Esophagus muscularis mucosa (tissue), 3 donors: ENCODE results near the gene SLC4A3.

ENCODE experiments used
- EP300 ChIP-seq: sonication (generic); formaldehyde crosslinking; IDR thresholded peaks from one replicate; pipeline ENCODE4 v1.6.1; 2017; ENCODE audit warnings: antibody characterized with exemption
- TF ChIP-seq, protein P1 (sequence below), 3 experiments: fragments of 200-600 bp in 2 of 3; fragments of 450-650 bp in 1 of 3; sonication (generic) in 2 of 3; IDR thresholded peaks; one replicate each; pipeline ENCODE4 v1.5.1; 2017 to 2019; ENCODE audit warnings: antibody characterized with exemption in 3 of 3, mild to moderate bottlenecking in 2 of 3, moderate library complexity in 1 of 3

DNA sequence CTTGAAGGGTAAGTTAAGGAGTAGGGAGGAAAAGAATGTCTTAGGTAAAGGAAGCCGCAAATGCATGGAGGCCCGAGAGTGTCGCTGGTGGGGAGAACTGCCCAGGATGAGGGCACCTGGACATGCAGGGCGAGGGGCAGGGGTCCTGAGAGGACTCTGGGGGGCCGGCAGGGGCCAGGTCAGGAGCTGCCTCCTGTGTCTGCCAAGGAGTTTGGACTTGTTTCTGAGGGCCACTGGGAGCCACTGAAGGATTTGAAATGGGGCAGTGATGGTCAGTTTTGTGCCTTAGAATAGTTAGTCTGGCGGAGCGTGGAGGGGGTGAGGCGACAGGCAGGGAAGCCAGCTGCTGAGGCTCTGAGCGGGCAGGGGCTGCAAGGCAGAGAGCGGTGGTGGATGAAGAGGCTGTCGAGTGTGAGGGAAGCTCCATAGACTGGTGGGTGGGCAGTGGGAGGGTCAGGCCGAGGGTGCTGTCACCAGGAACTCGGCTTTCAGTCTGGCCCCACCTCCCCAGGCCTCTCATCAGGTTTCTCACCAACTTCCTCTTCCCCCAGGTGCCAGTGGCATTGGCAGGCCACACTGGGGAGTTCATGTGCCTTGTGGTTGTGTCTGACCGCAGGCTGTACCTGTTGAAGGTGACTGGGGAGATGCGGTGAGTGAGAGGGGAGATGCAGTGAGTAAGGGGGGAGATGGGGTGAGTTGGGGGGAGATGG lies 14.7 kb upstream of the SLC4A3 start:
- no peak for TF ChIP-seq EP300
- TF ChIP-seq, protein P1, sequence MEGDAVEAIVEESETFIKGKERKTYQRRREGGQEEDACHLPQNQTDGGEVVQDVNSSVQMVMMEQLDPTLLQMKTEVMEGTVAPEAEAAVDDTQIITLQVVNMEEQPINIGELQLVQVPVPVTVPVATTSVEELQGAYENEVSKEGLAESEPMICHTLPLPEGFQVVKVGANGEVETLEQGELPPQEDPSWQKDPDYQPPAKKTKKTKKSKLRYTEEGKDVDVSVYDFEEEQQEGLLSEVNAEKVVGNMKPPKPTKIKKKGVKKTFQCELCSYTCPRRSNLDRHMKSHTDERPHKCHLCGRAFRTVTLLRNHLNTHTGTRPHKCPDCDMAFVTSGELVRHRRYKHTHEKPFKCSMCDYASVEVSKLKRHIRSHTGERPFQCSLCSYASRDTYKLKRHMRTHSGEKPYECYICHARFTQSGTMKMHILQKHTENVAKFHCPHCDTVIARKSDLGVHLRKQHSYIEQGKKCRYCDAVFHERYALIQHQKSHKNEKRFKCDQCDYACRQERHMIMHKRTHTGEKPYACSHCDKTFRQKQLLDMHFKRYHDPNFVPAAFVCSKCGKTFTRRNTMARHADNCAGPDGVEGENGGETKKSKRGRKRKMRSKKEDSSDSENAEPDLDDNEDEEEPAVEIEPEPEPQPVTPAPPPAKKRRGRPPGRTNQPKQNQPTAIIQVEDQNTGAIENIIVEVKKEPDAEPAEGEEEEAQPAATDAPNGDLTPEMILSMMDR (IDR thresholded peaks at IDR 0.05), result no peak
